Suppressor macrophage treated with lipopolysaccharide for 4 hours (primary cell): ENCODE measurements around the gene KLHL34.
A peak's percentile ranks its signal among the peaks of the same experiment; 100 is the strongest.

Experiments used
- DNase-seq: peaks from one replicate; pipeline ENCODE4 v3.0.0-alpha.2; 2020

KLHL34 gene, protein sequence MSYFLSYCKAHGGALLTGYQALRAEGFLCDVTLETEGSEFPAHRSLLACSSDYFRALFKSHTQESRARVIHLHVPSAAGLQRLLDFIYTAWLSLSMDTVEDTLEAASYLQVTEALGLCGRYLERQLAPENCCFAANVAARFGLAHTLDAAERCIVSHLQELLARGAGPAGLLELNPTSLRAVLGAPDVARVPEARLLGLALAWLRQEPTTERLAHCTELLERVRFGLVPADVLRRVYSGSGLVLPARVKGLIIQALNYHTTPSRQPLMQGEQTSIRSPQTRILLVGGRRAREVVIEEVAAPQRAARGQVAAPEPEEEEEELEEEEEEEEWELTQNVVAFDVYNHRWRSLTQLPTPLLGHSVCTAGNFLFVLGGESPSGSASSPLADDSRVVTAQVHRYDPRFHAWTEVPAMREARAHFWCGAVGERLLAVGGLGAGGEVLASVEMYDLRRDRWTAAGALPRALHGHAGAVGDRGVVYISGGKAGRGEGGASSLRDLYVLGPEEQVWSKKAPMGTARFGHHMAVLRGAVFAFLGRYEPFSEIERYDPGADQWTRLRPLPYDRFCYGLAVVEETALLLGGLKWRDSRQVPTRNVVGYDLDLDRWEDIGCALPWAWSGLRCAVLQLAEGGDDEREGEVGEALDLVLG

DNA sequence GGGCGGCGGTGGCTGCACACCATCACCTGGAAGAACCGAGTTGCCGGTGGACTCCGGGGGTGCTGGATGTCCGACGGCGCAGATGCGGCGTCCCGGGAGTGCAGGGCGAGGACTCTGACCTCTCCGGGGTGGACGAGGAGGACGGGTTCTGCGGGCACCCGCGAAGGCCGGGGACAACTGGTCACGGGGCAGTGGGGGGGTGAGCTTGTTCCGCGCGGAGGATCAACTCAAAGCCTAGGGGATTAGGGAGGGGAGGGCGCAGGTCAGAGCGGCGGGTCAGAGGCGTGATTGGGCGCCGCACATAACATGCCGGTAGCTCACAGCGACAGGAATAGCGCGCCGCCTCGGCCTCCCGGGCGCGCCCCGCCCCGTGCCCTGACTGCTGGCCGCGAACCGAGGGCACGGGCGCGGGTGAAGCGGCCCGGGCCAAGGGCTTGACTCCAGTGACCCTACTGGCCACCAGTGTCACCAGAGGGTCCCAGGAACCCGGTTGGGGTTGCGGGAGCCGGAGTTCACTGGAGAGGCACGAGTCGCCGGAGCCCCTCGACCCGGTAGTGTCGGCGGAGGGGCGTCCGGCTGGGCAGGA, at the start of gene KLHL34:
Gene KLHL34, minus strand, starts transcription at position 179 of the 586 bp plus-strand sequence. CDS start 542 bp downstream, outside the sequence.
- no peak for DNase-seq

DNA sequence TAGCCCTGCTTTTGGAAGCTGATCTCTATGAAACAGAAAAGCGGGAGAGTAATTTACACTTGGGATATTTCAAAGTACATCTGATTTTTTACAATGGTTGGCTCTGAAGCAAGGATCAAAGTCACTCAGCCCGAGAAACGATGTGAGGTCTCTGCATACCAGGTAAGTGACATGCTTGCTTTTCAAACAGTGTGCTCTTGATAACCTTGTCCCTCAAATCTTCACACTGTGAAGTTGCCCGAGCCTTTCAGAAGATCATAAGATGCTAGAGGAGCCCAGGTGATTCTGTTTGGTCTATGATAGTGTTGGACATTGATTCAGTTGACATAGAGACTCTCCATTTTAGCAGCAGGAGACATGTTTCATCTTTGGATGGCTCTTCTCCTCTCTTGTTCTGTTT, 47.1 kb upstream of the KLHL34 start:
- no peak for DNase-seq

DNA sequence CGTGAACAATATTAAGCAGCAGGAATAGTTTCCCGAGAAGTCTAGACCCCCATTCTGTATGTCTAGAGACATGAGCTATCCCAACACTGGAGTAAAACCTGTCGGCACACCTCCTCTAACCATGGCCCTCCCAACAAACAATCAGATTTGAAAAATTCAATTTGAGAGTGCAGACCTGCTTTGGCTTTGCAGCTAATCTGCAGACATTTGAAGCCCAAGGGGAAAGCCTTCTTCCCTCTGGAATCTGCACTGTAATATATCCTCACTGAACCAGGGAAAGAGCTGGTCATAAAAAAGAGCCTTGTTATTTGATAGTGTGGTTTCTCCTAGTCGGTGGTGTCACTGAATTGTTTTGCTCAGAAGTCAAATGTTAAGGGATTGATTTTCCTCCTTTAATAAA, 44.6 kb upstream of the KLHL34 start:
- no peak for DNase-seq

DNA sequence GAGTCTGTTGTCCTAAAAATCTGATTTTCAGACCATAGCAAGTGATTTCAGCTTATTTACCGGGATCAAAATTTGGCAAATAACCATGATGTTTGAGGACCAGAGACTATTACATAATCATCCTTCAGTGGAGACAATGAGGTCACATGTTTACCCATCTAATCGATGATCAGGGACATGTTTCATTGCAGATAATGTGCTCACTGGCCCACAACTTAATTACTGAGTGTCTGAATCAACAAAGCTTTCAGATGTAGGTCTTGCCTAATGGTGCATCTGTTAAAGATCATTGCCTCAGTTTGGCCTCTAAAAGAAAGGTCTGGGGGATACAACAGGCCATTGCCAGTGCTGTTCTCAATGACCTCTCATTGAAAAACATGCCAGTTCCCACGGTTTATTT, 42.8 kb upstream of the KLHL34 start:
- no peak for DNase-seq

DNA sequence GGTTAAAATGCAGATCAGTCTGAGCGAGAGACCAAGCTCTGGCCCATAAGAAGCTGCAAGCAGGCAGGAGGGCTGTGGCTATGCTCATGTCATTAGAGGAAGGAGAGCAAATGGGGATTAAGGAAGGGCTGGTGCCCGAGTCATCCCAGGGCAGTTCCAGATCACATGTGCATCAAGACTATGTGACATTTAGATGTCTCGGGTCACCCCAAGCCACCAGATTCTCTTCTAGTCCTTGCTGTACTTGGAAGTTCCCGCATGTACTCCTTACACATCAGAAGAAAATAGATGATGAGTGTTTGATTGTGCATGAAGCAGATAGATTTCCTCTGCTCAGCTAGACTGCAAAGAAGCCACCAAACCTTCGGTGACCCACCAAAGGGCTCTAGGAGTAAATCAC, 42.1 kb upstream of the KLHL34 start:
- peak; percentile 35 for DNase-seq

DNA sequence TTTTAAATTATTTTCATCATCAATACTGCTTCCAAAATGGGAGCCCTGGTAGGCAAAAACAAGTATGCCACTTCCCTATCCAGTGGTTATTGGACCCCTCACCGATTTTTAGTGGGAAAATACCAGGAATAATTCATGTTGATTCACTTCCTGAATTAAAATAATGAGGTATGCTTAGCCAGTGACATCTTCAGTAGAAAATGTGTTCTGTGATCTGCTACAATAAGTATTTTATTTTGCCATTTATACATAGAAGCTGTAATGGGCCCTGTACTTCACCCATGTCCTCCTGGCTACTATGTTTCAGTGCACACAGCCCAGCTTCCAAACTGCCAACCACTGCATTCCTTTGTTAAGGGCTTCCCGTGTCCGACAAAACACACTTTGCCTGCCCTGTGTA, 41.0 kb upstream of the KLHL34 start:
- no peak for DNase-seq

DNA sequence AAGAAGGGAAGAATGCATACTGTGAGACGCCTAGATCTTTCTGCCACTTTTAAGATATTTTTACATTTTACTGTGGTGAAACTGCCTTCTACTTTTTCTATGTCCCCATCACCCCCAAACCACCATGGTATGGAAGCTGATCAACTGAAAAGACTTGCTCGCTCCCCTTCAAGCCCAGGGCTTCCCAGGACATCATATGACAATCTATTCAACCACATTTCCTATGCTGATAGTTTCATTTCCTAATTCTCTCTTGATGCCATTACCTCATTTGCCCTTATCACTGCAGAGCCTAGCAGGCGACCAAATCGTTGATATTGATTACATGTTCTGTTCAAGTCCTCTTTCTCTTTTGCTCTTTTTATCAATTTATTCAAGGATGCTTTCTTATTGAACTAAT, 40.1 kb upstream of the KLHL34 start:
- peak; percentile 37 for DNase-seq

DNA sequence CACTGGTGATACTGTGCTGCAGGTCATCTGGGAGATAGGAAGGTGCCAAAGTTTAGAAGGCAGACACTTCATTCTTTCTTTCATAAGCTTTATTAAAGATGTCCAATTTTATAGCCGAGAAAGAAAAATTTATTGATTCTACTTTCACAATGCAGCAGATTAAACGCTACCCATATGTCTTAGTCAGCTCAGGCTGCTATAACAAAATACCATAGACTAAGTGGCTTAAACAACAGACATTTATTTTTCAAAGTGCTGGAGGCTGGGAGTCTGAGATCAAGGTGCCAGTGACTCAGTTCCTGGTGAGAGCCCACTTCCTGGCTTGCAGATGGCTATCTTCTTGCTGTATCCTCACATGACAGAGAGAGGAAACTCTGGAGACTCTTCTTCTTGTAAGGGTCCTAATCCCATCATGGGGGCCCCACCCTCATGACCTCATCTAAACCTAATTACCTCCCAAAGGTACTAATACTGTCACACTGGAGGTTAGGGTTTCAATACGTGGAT, 33.4 kb upstream of the KLHL34 start:
- no peak for DNase-seq

DNA sequence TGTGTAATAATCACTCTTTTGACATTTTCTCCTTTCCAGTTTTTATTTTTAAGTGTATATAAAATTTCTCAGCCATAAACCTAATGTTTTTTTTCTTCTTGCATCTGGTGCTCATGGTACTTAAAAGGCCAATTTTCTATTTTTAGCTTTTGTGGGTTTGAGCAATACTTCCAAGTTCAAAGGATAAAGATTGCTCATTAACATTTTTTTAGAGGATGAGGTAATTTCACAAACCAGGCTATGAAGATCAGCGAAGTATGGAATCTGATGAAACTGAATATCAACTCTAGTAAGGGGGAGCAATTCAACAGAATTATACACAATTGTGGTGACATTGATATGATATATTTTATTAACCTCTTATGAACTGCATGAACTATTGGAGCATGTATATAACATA, 25.8 kb upstream of the KLHL34 start:
- no peak for DNase-seq

DNA sequence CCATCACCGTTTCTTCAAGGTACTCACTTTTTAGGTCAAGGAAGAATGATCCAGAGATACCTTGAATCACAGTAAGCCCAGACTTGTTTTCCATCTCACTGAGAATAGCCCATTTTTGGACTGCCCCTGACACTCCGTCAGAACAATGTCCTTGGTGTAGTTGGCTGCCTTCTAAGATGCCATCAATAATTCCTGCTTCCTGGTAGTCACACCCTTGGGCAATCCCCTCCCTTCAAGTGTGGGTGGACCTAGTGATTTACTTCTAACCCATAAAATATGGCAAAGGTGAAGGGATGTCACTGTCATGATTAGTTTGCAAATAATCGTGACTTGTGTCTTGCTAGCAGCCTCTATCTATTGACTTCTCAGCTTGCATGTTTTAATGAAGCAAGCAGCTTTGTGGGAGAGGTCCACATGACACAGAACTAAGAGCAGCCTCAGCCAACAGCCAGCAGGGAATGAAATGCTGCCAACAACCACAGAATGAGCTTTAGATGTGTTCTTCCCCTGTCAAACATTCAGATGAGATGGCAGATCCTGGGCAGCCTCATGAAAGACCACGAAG, 20.0 kb upstream of the KLHL34 start:
- no peak for DNase-seq

DNA sequence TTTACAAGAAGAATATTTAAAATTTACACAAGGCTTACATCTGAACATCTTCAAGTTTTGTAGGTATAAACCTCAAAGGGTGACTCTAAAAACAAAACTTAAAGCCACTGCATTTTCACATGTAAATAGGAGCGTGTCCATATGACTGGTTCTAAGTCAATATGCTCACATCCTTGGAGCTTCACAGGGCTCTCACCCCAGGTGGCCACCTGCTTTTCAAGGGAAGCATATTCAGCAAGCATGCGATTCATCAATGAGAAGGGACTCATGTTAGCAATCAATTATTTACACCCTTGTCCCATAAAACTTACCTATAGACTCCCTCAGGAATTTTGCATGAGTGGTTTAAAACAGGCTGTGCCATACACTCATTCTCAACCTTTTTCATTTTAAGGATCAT, 17.8 kb upstream of the KLHL34 start:
- DNase-seq, result no peak

DNA sequence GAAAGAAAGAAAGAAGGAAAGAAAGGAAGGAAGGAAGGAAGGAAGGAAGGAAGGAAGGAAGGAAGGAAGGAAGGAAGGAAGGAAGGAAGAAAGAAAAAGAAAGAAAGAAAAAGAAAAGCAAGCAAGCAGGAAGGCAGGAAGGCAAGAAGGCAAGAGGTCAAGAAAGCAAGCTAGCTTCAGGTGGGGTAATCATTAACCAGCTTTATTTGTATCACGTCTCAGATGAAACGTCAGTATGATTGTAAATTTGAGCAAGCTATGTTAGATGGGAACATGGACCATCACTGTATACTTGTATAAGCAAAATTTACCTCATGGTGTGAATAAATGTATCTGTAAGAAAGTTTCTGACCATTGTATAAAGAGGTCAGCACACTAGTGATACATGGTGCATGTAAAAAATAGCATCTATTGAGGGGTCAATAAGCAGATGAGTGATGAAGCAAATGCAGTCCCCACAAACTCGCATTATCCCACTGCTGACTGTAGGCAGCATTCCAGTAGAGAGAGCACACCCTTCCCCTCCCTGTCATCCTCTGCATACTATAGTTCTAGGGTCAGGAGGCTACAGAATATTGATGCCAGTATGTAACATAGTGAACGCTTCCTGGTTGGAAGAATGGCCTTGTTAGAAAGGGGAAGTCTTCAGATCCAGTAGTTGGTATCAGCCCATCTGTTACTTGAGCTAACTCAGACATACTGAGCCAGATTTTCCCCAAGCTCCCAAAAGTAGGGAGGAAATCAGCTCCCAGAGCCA, 16.5 kb upstream of the KLHL34 start:
- DNase-seq, result no peak

DNA sequence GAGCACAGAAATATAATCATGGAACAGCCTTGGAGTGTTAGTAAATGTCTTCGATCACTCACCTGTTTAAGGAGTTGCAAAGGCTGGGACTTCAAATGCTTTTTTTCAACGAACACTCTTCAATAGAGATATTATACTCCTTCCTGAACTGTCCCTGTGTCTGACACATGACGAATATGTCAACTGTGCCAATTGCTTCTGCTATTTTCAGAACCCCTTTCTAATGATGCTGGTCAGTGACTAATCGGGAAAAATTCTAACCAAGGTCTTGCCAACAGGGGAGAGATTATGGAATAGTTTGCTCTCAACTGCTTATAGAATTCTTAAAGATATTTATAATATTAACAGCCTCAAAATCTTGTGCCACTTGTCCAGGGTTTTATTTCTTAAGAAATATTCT, 8.5 kb upstream of the KLHL34 start:
- DNase-seq, result no peak

DNA sequence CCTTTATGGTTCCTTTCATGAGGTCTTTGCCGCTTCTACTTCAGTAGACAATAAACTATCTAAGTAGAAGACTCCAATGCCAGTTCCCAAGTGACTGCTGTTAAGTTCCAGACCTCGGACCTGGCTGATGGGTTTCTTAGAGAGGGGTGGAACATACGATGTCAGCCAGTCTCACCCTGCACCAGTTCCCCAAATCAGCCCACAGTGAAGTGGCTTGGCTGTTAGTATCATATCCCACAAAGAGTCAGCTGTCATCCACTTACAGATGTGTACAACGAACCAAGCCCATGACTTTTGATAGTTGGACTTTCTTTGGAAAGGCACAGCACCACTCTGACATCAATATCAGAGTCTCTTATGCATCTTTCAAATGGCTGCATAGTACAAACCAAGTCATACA, 8.1 kb upstream of the KLHL34 start:
- no peak for DNase-seq

DNA sequence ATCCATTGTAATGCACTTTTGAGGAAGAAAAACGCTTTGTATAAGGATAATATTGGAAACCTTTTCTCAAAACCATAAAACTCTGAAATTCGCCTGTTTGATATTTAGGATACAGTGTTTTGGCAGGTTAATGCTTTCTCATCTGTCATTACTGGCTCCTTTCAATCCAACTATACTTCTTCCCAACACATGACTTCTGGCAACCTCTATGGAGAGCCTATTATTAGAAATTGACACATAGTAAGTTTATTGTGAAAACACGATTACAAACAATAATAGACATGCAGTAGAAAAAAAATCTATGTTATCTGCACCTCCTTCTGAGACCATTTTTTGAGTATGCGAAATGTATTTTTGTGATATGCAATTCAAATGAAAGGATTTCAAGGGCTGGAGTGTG, 4.6 kb upstream of the KLHL34 start:
- DNase-seq, result no peak

DNA sequence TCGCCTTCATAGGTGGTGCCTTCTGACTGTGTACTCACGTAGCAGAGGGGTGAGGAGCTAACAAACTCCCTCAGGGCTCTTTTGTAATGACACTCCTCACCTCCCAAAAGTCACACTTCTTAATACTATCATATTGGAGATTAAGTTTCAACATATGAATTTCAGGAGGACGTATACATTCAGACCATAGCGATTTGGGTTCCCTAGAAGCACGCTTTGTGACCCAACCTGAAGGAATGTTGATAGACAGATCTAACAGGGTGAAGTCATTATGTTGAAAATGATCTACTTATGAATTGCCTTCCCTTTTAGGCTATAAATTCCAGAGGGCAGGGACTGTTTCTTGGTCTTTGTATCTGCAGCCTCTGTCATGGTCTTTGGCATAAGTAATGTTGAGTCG, 3.2 kb upstream of the KLHL34 start:
- no peak for DNase-seq

DNA sequence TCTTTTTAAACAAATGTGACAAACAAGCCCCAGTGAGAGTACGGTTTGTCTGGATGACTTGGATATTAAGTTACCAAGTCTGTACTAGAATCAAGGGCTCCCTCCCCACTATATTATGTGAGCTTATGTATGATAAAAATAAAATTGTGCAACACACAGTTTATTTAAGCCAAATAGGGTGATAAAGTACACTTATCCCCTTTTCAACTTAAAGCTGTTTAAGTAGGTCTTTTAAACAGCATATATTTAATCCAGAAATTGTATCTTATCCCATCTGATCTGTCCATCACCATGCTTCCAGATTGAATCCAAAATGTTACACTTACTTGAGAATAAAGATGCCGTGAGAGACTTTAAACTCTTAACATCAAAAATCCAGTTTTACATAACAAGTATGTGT, 2.0 kb upstream of the KLHL34 start:
- no peak for DNase-seq

DNA sequence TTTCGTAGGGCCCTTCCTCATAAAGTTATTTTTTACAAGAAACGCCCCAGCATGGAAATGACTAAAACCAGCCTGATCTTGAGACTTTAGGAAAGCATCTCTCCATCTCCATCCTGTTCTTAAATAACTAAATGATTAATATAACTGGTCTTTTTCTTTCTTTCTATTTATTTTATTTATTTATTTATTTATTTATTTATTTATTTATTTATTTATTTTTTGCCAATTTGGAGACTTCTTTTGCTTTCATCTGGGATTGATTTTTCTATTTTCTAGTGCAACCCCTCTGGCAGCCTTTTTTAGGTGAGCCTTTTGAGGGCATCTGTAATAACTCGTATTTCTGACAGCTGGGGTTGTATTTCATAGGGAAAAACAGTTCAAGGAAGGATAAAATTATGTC, 1.2 kb upstream of the KLHL34 start:
- no peak for DNase-seq

DNA sequence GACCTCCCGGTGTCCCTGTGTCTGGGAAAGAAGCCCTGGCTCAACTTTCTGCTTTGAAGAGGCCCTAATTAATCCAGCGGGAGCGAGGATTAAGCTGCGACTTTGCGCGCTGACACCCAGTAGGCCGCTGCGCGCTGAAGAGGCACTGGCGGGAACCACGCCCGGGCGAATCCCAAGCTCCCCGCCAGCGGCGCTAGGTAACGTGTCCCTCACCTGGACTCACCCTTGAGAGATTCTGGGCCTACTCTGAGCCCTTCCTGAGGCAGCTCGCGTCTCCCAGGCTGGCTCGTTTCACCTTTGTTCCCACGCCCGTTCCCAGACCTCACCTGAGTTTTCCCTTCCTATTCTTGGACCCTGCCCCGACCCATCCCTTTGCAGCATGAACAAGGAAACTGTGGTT, 616 bp upstream of the KLHL34 start:
- DNase-seq, result no peak

DNA sequence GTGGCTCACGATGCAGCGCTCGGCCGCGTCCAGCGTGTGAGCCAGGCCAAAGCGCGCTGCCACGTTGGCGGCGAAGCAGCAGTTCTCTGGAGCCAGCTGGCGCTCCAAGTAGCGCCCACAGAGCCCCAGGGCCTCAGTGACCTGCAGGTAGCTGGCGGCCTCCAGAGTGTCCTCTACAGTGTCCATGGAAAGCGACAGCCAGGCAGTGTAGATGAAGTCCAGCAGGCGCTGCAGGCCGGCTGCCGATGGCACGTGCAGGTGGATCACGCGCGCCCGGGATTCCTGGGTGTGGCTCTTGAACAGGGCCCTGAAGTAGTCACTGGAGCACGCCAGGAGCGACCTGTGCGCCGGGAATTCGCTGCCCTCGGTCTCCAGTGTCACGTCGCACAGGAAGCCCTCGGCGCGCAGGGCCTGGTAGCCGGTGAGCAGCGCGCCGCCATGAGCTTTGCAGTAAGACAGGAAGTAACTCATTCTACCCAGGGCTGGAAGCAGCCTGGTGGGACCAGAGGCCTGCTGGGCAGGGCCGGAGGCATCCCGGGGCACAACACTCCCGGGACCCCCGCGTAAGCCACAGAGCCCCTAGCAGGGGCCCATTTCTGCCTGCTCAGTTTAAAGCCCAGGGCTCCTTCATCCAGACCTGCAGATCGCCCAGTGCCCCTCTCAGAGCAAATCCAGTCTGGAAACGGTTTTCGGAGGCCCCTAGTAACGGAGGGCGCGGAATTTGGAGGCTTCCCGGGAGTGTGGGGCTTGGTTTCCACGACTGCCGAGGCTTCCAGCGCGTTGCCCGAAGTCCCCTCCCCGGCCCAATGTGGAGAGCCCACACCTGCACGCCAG, 595 bp downstream of the KLHL34 start:
- DNase-seq, result no peak

DNA sequence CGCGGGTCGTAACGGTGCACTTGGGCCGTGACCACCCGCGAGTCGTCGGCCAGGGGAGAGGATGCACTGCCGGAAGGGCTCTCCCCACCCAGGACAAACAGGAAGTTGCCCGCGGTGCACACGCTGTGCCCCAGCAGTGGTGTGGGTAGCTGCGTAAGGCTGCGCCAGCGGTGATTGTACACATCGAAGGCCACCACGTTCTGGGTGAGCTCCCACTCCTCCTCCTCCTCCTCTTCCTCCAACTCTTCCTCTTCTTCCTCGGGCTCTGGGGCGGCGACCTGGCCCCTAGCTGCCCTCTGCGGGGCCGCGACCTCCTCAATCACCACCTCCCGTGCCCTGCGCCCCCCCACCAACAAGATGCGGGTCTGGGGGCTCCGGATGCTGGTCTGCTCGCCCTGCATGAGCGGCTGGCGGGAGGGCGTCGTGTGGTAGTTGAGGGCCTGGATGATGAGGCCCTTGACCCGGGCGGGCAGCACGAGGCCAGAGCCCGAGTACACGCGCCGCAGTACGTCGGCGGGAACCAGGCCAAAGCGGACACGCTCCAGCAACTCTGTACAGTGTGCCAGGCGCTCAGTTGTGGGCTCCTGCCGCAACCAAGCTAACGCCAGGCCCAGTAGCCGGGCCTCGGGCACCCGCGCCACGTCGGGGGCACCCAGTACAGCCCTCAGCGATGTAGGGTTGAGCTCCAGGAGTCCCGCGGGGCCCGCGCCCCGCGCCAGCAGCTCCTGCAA, 1.4 kb downstream of the KLHL34 start:
- no peak for DNase-seq
